Measurements from ENCODE around the gene ITM2C.

GRCh38 chr2:230881840-230882239 is 17.1 kb downstream of the ITM2C start:
- TF ChIP-seq CTCF (IDR thresholded peaks at IDR 0.05; ENCODE audit: low read length) (no peak), EZH2 (IDR thresholded peaks at IDR 0.05; ENCODE audit: borderline replicate concordance, low read length) (no peak)

All from OCI-LY1 (cell line).